Nephron progenitor cell (in vitro differentiated cells): ENCODE data around the gene PIH1D1.
"Not testable (repeated sequence)": the region's sequence is repeated elsewhere in the genome, so short reads cannot be mapped to it uniquely, and the experiment has no call there.

ENCODE experiments used
- DNase-seq: peaks from one replicate; pipeline ENCODE4 v3.0.0; 2021
- H3K27ac Mint-ChIP-seq: 2 replicates; pipeline ENCODE4 v1.8.0; 2021; ENCODE audit warnings: mild to moderate bottlenecking, moderate library complexity, mixed read lengths
- H3K27me3 Mint-ChIP-seq: 2 replicates; pipeline ENCODE4 v1.8.0; 2021; ENCODE audit warnings: mild to moderate bottlenecking, low read depth, mixed read lengths; ENCODE audit not compliant: poor library complexity
- H3K36me3 Mint-ChIP-seq: 2 replicates; pipeline ENCODE4 v1.8.0; 2021; ENCODE audit warnings: low read depth, mixed read lengths
- H3K4me1 Mint-ChIP-seq: 2 replicates; pipeline ENCODE4 v1.8.0; 2021; ENCODE audit warnings: mixed read lengths
- H3K4me3 Mint-ChIP-seq: 2 replicates; pipeline ENCODE4 v1.8.0; 2021; ENCODE audit warnings: mild to moderate bottlenecking, moderate library complexity, mixed read lengths
- H3K9me3 Mint-ChIP-seq: 2 replicates; pipeline ENCODE4 v1.8.0; 2021; ENCODE audit warnings: mild to moderate bottlenecking, moderate library complexity, mixed read lengths
- TF ChIP-seq, protein P1 (sequence below): fragments of 200-600 bp; sonication (generic); IDR thresholded peaks from 2 replicates; pipeline ENCODE4 v1.5.0; 2021; ENCODE audit warnings: antibody characterized with exemption

PIH1D1 gene

DNA sequence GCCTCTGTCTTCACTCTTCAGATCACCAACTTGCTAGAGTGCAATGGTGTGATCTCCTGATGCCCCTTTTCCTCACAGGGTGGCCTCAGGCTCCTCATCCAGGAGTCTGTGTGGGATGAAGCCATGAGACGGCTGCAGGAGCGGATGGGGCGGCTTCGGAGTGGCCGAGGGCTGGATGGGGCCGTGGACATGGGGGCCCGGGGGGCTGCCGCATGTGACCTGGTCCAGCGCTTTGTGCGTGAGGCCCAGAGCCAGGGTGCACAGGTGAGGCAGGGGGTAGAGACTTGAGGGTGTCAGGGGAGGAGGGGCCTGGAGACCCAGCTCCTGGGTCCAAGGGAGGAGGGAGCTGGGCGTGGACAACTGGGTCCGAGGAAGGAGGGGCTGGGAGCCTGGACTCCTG lies 10.9 kb upstream of the PIH1D1 start:
- Mint-ChIP-seq H3K4me1 (no peaks in the 10 kb centered on the region), H3K36me3 (peaks cover 13% of the 10 kb centered on the region), H3K27me3 (no peaks in the 10 kb centered on the region), H3K27ac (peak overlapping the region; percentile 83), H3K4me3 (no peak overlapping the region), H3K9me3 (no peaks in the 10 kb centered on the region)
- no peak for DNase-seq
- TF ChIP-seq, protein P1, sequence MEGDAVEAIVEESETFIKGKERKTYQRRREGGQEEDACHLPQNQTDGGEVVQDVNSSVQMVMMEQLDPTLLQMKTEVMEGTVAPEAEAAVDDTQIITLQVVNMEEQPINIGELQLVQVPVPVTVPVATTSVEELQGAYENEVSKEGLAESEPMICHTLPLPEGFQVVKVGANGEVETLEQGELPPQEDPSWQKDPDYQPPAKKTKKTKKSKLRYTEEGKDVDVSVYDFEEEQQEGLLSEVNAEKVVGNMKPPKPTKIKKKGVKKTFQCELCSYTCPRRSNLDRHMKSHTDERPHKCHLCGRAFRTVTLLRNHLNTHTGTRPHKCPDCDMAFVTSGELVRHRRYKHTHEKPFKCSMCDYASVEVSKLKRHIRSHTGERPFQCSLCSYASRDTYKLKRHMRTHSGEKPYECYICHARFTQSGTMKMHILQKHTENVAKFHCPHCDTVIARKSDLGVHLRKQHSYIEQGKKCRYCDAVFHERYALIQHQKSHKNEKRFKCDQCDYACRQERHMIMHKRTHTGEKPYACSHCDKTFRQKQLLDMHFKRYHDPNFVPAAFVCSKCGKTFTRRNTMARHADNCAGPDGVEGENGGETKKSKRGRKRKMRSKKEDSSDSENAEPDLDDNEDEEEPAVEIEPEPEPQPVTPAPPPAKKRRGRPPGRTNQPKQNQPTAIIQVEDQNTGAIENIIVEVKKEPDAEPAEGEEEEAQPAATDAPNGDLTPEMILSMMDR: no peak

DNA sequence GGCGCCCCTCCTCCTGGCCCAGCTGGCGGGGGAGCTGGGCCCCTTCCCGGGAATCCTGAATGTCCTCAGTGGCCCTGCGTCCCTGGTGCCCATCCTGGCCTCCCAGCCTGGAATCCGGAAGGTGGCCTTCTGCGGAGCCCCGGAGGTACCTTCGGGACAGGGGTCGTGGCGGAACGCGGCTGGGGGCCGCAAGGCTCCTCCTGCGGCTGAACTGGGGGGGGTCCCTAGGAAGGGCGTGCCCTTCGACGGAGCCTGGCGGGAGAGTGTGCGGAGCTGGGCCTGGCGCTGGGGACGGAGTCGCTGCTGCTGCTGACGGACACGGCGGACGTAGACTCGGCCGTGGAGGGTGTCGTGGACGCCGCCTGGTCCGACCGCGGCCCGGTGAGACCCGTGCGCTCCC lies 10.0 kb upstream of the PIH1D1 start:
- peaks cover 19% of the 10 kb centered on the region for H3K36me3 Mint-ChIP-seq
- no peaks in the 10 kb centered on the region for H3K27me3 Mint-ChIP-seq
- no peak for DNase-seq
- TF ChIP-seq, protein P1: no peak
- peaks cover 6% of the 10 kb centered on the region for H3K4me1 Mint-ChIP-seq
- no peaks in the 10 kb centered on the region for H3K9me3 Mint-ChIP-seq
- H3K27ac Mint-ChIP-seq: no peak overlapping the region
- H3K4me3 Mint-ChIP-seq: no peak overlapping the region

DNA sequence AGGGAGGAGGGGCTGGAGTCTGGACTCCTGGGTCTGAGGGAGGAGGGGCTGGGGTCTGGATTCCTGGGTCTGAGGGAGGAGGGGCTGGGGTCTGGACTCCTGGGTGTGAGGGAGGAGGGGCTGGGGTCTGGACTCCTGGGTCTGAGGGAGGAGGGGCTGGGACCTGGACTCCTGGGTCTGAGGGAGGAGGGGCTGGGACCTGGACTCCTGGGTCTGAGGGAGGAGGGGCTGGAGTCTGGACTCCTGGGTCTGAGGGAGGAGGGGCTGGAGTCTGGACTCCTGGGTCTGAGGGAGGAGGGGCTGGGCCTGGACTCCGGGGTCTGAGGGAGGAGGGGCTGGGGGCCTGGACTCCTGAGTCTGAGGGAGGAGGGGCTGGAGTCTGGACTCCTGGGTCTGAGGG lies 9.5 kb upstream of the PIH1D1 start:
- H3K4me3 Mint-ChIP-seq, H3K27me3 Mint-ChIP-seq, H3K27ac Mint-ChIP-seq, H3K9me3 Mint-ChIP-seq, H3K4me1 Mint-ChIP-seq, DNase-seq: not testable (repeated sequence)
- H3K36me3 Mint-ChIP-seq: peaks cover 23% of the 10 kb centered on the region

DNA sequence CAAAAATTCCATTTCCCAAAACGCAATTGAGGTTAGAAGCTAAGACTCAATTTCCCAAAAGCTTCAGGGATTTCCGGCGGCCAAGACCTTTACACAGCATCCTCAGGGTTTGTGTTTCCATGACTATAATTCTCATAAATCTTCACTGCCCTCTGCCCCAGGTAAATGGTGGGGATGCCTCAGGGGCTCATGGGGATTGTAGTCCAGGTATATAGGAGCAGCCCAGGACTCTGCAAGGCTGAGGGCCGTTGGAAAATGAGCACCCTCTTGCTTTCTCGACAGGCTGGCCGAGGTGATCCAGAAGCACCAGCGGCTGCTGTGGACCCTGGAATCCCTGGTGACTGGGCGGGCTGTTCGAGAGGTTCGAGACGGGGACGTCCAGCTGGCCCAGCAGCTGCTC lies 7.8 kb upstream of the PIH1D1 start:
- peaks cover 6% of the 10 kb centered on the region for H3K4me1 Mint-ChIP-seq
- TF ChIP-seq, protein P1: no peak
- peaks cover 27% of the 10 kb centered on the region for H3K36me3 Mint-ChIP-seq
- no peaks in the 10 kb centered on the region for H3K27me3 Mint-ChIP-seq
- no peaks in the 10 kb centered on the region for H3K9me3 Mint-ChIP-seq
- no peak overlapping the region for H3K4me3 Mint-ChIP-seq
- H3K27ac Mint-ChIP-seq: no peak overlapping the region
- DNase-seq: no peak

DNA sequence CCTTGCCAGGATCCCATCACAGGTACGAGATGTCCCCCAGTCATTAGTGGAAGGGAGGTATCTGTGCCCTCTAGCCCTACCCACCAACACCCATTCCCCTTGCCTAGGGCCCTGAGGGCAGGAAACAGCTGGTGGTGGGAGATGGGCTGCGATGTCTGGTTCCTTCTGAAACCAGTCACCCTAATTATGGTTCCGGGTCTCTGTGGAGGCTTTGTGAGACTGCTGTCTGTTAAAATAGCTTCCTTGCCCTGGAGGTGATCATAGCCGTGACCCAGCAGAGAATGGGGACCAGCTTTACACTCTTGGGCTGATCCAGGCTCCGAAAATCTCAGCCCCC lies 6.9 kb upstream of the PIH1D1 start:
- Mint-ChIP-seq H3K27me3 (peaks cover 3% of the 10 kb centered on the region), H3K9me3 (no peaks in the 10 kb centered on the region), H3K27ac (no peak overlapping the region), H3K36me3 (peaks cover 27% of the 10 kb centered on the region), H3K4me1 (peaks cover 15% of the 10 kb centered on the region), H3K4me3 (no peak overlapping the region)
- DNase-seq: no peak
- TF ChIP-seq, protein P1: no peak

DNA sequence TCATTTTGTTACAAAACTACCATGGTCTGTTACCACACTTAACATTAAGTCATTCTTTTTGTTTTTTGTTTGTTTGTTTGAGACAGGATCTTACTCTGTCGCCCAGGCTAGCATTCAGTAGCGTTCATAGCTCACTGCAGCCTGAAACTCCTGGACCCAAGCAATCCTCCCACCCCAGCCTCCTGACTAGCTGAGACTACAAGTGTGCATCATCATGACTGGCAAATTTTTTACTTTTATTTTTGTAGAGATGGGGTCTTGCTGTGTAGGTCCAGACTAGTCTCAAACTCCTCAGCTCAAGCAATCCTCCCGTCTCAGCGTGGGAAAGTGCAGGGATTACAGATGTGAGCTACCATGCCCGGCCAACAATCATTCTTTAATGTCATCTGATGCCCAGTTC lies 4.7 kb upstream of the PIH1D1 start:
- TF ChIP-seq, protein P1: no peak
- Mint-ChIP-seq H3K9me3 (no peaks in the 10 kb centered on the region), H3K4me3 (peak overlapping the region; percentile 8), H3K36me3 (peaks cover 26% of the 10 kb centered on the region), H3K27me3 (peaks cover 7% of the 10 kb centered on the region), H3K27ac (peak overlapping the region; percentile 62), H3K4me1 (peaks cover 23% of the 10 kb centered on the region)
- DNase-seq: no peak
